Stimulated activated naive B cell treated with anti-CD40 and anti-IgM and Interleukin-4, amounts not matched to agents 10 μg/mL and 1 μg/mL and 100 μg/mL, for 72 hours (primary cell): ENCODE results near the gene TRIM2.
"Not testable (repeated sequence)": the region's sequence is repeated elsewhere in the genome, so short reads cannot be mapped to it uniquely, and the experiment has no call there.

Source experiments
- ATAC-seq, 2 donors: fragments of 150-1000 bp; cut with Tn5 transposase; replicated peaks; 2 replicates each; pipeline ENCODE4 v1.10.0; 2021; ENCODE audit warnings: moderate library complexity in 1 of 2
- DNase-seq: peaks from one replicate; pipeline ENCODE4 v3.0.0; 2021
- H3K27ac Mint-ChIP-seq: one replicate; pipeline ENCODE4 v1.8.0; 2022; ENCODE audit warnings: mild to moderate bottlenecking, mixed read lengths
- H3K27me3 Mint-ChIP-seq, 2 donors: one replicate each; pipeline ENCODE4 v1.8.0; 2022; ENCODE audit warnings: mixed read lengths in 2 of 2
- H3K36me3 Mint-ChIP-seq, 2 donors: one replicate each; pipeline ENCODE4 v1.8.0; 2022; ENCODE audit warnings: mixed read lengths in 2 of 2, mild to moderate bottlenecking in 1 of 2
- H3K4me1 Mint-ChIP-seq, 2 donors: one replicate each; pipeline ENCODE4 v1.8.0; 2022; ENCODE audit warnings: mixed read lengths in 2 of 2, mild to moderate bottlenecking in 1 of 2
- H3K4me3 Mint-ChIP-seq, 2 donors: one replicate each; pipeline ENCODE4 v1.8.0; 2022; ENCODE audit warnings: mild to moderate bottlenecking in 2 of 2, mixed read lengths in 2 of 2, moderate library complexity in 1 of 2
- H3K9me3 Mint-ChIP-seq, 2 donors: one replicate each; pipeline ENCODE4 v1.8.0; 2022; ENCODE audit warnings: mixed read lengths in 2 of 2, mild to moderate bottlenecking in 1 of 2

TRIM2 gene

DNA sequence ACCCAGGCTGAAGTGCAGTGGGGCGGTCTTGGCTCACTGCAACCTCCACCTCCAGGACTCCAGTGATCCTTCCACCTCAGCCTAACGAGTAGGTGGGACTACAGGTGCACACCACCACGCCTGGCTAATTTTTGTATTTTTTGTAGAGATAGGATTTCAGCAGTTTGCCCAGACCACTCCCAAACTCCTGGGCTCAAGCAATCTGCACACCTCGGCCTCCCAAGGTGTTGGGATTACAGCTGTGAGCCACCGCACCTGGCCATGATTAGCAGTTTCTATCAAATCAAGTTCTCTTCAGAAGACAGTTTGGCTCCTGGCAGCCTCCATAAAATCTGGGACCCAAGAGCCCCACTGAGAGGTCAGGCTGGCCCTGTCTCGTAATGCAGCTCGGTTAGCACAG is 26.4 kb upstream of the TRIM2 start:
- Mint-ChIP-seq H3K27ac (no peak overlapping the region), H3K4me3 (no peak overlapping the region)
- ATAC-seq, result no peak

DNA sequence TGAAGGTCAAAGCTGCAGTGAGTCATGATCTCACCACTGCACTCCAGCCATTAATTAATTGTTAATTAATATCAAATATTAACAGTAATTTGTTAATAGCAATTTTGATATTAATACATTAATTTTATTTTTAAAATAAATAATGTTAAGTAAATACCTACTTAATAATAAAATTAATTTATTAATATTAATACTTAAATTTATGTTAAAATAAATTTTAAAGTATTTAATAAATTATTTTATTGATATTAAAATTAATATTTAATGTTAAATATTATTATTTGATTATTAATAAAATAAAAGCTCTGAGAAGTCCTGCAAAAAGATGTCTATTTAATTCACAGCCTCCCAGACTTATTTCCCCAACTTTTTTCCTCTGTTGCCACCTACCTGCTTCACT is 25.1 kb upstream of the TRIM2 start:
- Mint-ChIP-seq H3K4me1 (peaks cover 0 to 1% of the 10 kb centered on the region in 2 donors), H3K36me3 (no peaks in the 10 kb centered on the region), H3K9me3 (no peaks in the 10 kb centered on the region), H3K4me3 (no peak overlapping the region), H3K27me3 (peaks cover 0 to 9% of the 10 kb centered on the region in 2 donors), H3K27ac (no peak overlapping the region)
- ATAC-seq (no peak), DNase-seq (no peak)

More for the DNA sequence above, 26.4 kb upstream of the TRIM2 start:
- Mint-ChIP-seq H3K4me1 (peaks cover 0 to 1% of the 10 kb centered on the region in 2 donors), H3K27me3 (peaks cover 2 to 8% of the 10 kb centered on the region in 2 donors), H3K36me3 (no peaks in the 10 kb centered on the region), H3K9me3 (no peaks in the 10 kb centered on the region)
- no peak for DNase-seq

DNA sequence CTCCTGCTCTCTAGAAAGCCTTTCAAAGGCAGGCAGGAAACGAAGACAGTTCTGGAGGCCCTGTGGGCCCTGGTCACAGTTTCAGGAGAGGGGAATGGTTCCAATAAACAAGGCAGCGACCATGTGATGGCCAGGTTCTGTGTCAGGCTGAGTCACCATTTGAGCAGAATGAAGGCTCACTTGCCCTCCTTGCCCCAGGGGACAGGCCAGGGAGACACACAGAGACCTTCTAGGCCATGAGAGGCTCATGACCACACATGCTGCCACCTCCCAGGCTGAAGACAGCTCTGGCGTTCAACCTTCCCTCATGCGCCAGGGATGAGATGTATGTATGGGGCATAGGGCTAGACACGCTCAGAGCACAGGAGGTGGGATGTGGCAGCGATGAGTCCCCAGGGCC is 22.9 kb upstream of the TRIM2 start:
- ATAC-seq (no peak), DNase-seq (no peak)
- Mint-ChIP-seq H3K4me3 (no peak overlapping the region), H3K36me3 (no peaks in the 10 kb centered on the region), H3K4me1 (peaks cover 0 to 1% of the 10 kb centered on the region in 2 donors), H3K27ac (no peak overlapping the region), H3K27me3 (peaks cover 0 to 9% of the 10 kb centered on the region in 2 donors), H3K9me3 (no peaks in the 10 kb centered on the region)

DNA sequence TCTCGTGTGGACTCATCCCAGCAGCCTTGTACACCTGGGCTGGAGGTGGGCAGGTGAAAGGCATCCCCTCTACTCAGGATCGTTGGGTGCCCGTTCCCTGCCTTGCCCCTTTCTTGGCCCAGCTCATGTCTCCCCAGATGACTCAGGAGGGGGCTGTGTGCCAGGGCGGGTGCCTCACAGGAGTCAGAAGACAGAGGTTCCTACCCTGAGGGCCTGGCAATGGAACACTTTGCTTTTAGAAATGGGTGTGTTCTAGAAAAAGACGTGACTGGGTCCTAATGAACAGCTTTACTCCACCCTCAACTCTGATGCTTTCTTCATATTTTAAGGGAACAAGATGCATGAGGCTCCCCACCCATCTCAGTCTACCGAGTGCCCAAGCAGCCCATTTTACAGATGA is 22.5 kb upstream of the TRIM2 start:
- no peaks in the 10 kb centered on the region for H3K36me3 Mint-ChIP-seq
- peaks cover 0 to 9% of the 10 kb centered on the region in 2 donors for H3K27me3 Mint-ChIP-seq
- H3K9me3 Mint-ChIP-seq, result no peaks in the 10 kb centered on the region
- peaks cover 0 to 1% of the 10 kb centered on the region in 2 donors for H3K4me1 Mint-ChIP-seq
- ATAC-seq, result no peak
- no peak overlapping the region for H3K4me3 Mint-ChIP-seq
- no peak for DNase-seq
- no peak overlapping the region for H3K27ac Mint-ChIP-seq

DNA sequence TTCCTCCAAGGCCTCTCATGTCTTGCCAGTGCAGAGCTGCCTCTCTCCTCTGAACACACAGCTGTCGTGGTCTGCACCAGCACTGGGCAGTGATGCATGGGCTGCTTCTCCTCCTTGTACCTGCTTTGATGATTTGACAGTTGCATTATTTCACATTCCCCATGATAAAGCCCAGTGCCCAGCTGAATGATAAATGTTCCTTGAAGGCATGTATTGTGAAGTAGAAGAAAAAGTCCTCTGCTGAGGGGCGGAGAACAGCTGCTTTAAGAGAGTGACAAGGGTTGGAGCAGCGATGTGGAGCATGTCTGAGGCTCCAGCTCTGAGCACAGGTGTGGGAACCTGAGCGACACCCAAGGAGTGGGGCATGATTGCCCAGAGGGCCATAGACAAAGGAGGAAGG is 21.1 kb upstream of the TRIM2 start:
- ATAC-seq (no peak), DNase-seq (no peak)
- Mint-ChIP-seq H3K36me3 (no peaks in the 10 kb centered on the region), H3K4me1 (peaks cover 0 to 1% of the 10 kb centered on the region in 2 donors), H3K9me3 (no peaks in the 10 kb centered on the region), H3K27me3 (peaks cover 0 to 9% of the 10 kb centered on the region in 2 donors), H3K4me3 (no peak overlapping the region), H3K27ac (no peak overlapping the region)

DNA sequence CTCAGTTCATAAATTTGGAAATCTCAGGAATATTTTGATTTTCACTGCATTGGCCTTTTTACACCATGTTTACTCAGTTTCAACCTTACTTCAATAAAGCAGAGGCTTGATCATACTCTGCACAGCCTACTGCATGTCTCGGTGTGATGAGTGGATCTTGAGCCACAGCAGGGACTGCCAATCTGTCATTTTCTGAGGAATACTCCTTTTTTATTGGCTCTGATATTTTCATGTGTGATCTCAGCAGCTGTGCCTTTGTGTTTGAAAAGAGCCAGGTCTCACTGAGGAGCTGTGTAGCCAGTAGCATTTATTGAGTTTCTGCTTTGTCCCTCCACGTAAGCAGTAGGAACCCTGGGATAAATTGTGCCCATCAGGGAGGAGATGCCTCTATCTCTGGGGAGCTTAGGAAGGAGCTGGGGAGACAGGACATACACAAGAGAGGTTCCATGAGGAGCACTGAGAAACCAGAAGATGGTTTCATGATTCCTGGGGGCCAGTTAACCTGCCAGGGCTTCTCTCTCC is 18.9 kb upstream of the TRIM2 start:
- H3K27ac Mint-ChIP-seq, result no peak overlapping the region
- no peaks in the 10 kb centered on the region for H3K36me3 Mint-ChIP-seq
- H3K9me3 Mint-ChIP-seq, result no peaks in the 10 kb centered on the region
- DNase-seq (no peak), ATAC-seq (no peak)
- H3K27me3 Mint-ChIP-seq, result peaks cover 0 to 9% of the 10 kb centered on the region in 2 donors
- peaks cover 0 to 1% of the 10 kb centered on the region in 2 donors for H3K4me1 Mint-ChIP-seq
- H3K4me3 Mint-ChIP-seq, result no peak overlapping the region

DNA sequence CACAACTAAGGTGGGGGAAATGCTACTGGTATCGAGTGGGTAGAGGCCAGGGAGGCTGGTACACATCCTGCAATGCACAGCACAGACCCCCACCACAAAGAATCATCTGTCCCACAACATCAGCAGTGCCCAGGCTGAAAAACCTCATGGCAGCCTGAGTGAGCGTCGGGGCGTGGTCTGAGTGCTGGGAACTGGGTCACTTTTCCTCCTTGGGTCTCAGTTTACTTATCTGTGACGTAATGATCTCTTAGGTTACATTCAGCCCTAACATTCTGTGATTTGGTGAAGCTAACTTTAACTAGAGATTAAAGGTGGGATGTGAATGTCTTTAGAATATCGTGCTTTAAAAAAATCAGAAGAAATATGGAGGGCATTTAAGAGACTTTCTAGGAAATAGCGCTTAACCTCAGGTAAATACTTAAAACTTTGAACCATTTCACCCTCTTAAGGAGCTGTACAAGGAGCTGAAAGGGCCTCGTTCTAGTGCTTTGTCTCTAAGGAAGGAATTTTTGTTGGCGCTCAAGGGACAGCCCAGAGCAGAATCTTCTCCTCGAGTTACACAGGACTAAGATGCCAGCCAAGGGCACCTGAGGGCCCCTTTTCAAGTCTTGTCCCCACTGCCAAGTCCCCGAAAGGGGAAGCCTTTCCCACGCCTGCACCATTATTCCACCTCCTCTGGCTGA is 18.1 kb upstream of the TRIM2 start:
- Mint-ChIP-seq H3K27me3 (peaks cover 0 to 9% of the 10 kb centered on the region in 2 donors), H3K36me3 (no peaks in the 10 kb centered on the region), H3K27ac (no peak overlapping the region), H3K4me3 (no peak overlapping the region), H3K4me1 (peaks cover 0 to 1% of the 10 kb centered on the region in 2 donors), H3K9me3 (no peaks in the 10 kb centered on the region)
- ATAC-seq (no peak), DNase-seq (no peak)

DNA sequence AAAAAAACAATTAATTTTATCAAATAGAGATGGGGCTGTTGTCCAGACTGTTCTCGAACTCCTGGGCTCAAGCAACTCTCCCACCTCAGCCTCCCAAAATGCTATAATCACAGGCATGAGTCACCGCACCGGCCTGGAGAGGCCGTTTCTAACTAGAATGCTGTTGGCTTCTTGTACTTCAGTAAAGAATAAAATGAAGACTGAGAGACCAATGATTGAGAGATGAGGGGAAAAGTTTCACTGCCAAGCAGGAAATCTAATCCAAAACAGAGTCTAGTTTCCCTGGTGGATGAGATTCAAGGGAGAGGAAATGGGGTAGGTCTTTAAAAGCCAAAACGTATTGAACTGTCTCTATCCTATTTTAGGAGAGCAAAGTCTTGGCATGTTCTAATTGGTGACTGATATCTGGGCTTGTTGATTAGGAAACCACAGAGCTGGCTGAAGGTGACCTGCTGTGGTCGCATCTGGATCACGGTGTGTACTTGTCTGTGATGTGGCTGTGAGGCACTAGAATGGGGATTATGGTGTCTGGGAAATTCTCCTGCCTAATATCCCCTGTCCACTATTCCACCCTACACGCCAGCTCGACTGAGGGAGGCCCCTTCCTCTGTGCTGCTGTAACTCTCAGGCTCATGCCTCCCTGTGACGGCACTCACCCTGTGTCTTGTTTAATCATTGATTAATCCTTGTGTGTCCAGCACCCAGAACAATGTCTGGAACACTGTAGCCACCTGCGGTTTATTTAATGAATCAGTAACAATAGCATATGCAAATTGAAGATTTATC is 15.0 kb upstream of the TRIM2 start:
- no peak for DNase-seq
- Mint-ChIP-seq H3K27me3 (peaks cover 4 to 5% of the 10 kb centered on the region in 2 donors), H3K4me1 (no peaks in the 10 kb centered on the region), H3K27ac (no peak overlapping the region), H3K4me3 (no peak overlapping the region), H3K36me3 (no peaks in the 10 kb centered on the region), H3K9me3 (no peaks in the 10 kb centered on the region)
- no peak for ATAC-seq

DNA sequence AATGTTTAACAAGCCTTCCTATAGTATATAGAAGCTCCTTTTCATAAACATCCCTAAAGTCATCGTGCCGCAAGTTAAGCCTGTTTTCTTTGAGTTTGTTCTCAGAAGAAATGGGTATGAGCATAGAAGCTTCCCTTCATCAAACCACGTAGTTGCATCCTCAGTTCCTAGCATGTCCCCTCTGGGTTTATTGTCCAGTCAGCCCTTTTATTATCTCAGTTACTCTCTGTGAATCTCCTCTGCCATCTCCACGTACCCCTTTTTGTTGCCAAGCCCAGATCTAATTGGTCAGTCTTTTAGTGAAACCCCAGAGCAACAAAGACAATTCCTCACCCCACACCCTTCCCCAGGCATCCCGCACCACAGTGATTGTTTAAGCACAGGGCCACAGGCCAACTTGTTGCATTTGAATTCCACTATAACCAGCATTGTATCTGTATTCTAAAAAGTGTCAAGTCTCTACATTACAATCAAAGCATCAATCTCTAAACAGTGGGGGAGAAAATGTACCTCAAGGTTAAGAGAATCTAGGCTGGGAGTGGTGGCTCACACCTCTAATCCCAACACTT is 12.4 kb upstream of the TRIM2 start:
- DNase-seq (no peak), ATAC-seq (no peak)
- Mint-ChIP-seq H3K4me3 (no peak overlapping the region), H3K36me3 (no peaks in the 10 kb centered on the region), H3K27me3 (peaks cover 4 to 11% of the 10 kb centered on the region in 2 donors), H3K4me1 (no peaks in the 10 kb centered on the region), H3K9me3 (no peaks in the 10 kb centered on the region), H3K27ac (no peak overlapping the region)

DNA sequence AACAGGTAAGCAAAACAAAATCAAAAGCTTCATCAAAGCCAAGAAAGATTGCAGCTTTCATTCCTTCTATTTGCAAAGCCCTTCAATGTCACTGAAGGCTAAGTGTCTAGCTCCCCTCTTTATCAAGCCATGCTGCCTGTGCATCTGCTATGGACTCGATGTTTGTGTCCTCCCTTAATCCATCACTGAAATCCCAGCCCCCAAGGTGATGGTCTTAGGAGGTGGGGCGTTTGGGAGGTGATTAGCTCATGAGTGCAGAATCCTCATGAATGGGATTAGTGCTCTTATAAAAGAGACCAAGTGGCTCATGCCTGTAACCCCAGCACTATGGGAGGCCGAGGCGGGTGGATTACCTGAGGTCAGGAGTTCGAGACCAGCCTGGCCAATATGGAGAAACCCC is 6.9 kb upstream of the TRIM2 start:
- no peaks in the 10 kb centered on the region for H3K36me3 Mint-ChIP-seq
- DNase-seq, result no peak
- H3K27me3 Mint-ChIP-seq, result peaks cover 0 to 12% of the 10 kb centered on the region in 2 donors
- no peaks in the 10 kb centered on the region for H3K4me1 Mint-ChIP-seq
- no peak for ATAC-seq
- peaks cover 0 to 2% of the 10 kb centered on the region in 2 donors for H3K9me3 Mint-ChIP-seq
- no peak overlapping the region for H3K4me3 Mint-ChIP-seq
- no peak overlapping the region for H3K27ac Mint-ChIP-seq

DNA sequence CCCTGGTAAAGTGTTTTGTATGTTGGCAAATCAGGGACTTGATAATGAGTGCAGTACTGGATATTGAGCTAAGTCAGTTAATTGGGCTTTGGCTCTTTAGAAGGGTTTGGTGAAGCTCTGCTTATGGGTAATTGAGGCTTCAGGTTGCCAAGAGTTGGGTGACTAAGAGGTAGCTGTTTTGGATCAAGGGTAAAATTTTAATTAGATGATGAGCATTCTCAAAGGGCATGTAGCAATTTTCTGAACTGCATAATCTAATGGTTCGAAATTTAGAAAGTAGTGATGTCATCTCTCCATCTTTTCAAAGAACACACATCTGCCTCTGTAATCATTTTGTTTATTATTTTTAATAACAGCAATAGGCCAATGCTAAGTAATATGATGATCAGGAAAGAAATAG is 5.5 kb upstream of the TRIM2 start:
- H3K27me3 Mint-ChIP-seq, result peaks cover 0 to 12% of the 10 kb centered on the region in 2 donors
- peaks cover 0 to 2% of the 10 kb centered on the region in 2 donors for H3K9me3 Mint-ChIP-seq
- no peak for ATAC-seq
- no peak for DNase-seq
- no peaks in the 10 kb centered on the region for H3K36me3 Mint-ChIP-seq
- H3K27ac Mint-ChIP-seq, result no peak overlapping the region
- H3K4me1 Mint-ChIP-seq, result no peaks in the 10 kb centered on the region
- no peak overlapping the region for H3K4me3 Mint-ChIP-seq

DNA sequence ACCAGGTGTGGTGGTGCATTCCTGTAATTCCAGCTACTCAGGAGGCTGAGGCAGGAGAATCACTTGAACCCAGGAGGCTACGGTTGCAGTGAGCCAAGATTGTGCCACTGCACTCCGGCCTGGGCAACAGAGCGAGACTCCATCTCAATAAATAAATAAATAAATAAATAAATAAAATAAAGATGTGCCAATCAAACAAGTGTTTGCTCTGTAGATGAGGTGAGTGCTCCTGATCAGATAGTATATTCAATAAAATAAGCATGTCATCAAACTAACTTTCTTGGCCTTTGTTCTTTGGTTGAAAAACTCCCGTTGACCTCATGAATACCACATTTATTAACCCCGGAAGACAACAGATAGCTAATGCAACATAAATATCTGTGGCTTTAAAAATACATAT is 497 bp upstream of the TRIM2 start:
- H3K9me3 Mint-ChIP-seq, DNase-seq, ATAC-seq, H3K36me3 Mint-ChIP-seq, H3K4me3 Mint-ChIP-seq, H3K27ac Mint-ChIP-seq: not testable (repeated sequence)
- Mint-ChIP-seq H3K27me3 (peaks cover 12 to 16% of the 10 kb centered on the region in 2 donors), H3K4me1 (peaks cover 10 to 21% of the 10 kb centered on the region in 2 donors)

DNA sequence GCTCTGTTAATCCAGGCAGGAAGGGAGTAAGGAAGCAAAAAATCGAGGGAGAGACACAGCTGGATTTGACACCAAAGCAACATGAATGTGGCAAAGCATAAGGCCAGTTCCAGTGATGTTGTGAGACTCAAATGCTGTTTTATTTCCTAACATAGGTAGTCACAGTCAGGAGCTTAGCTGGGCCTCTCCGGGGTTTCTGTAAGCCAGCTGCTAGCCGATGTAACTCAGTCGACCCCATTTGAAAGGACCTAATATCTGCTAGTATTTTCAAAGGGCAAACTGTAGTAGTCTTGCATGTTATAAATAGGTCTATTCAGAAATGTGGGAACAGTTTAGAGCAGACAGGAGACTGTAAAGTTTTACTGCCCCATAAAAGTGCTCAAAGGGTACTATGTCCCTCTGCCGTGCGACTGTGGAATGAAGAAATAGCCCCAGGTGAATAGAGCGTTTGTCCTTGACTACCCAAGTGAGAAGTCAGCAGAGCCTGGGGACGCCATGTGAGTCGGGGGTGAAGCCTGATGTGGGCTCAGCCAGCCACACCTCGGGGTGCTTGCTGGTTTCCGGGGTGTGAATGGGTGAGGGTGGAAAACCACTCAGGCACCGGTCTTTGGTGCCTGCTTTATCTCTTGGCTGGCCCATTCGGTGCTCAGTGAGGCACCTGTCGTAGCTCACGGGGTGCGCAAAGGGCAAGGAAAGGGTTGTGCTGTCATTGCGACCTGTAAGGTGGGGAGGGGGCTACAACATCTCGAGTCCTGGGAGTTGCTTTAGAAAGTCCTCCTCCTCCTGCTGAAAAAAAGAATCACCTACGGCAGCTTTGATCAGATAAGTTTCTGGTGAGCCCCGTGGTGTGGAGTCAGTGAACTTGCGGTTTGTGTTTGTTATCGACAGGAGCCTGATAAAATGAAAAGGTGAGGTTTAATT is 745 bp downstream of the TRIM2 start:
- peaks cover 12 to 25% of the 10 kb centered on the region in 2 donors for H3K27me3 Mint-ChIP-seq
- peak; percentile 73 to 75 for ATAC-seq
- DNase-seq, result no peak
- H3K27ac Mint-ChIP-seq, result no peak overlapping the region
- H3K9me3 Mint-ChIP-seq, result no peaks in the 10 kb centered on the region
- peaks cover 10 to 21% of the 10 kb centered on the region in 2 donors for H3K4me1 Mint-ChIP-seq
- H3K36me3 Mint-ChIP-seq, result no peaks in the 10 kb centered on the region
- no peak overlapping the region for H3K4me3 Mint-ChIP-seq

DNA sequence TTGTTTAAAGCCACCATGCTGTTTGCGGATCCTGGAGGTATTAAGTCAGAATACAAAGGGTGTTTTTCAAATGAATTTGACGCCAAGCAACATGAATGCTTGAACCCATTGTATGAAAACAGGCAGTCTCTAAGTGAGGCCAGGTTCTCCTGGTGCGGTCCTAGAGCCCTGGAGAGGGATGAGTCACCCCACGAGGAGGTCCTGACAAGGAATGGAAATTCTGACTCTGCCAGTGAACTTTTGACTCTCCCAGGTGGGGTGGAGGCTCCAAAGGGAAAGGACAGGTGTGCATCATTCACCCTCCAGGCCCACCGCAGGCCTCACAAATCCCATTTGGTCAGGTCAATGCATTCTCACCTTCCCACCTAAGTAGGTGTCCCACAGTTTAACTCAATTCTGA is 1.5 kb downstream of the TRIM2 start:
- DNase-seq (no peak), ATAC-seq (peak; percentile 31 to 34)
- peaks cover 12 to 27% of the 10 kb centered on the region in 2 donors for H3K27me3 Mint-ChIP-seq
- no peak overlapping the region for H3K27ac Mint-ChIP-seq
- H3K4me1 Mint-ChIP-seq, result peaks cover 10 to 21% of the 10 kb centered on the region in 2 donors
- no peaks in the 10 kb centered on the region for H3K36me3 Mint-ChIP-seq
- H3K4me3 Mint-ChIP-seq, result no peak overlapping the region
- H3K9me3 Mint-ChIP-seq, result no peaks in the 10 kb centered on the region
